GM19239 (cell line): ENCODE results near the gene ACSF3.

Source experiments
- DNase-seq: peaks from one replicate; pipeline ENCODE4 v3.0.0; 2011; ENCODE audit warnings: low spot score; ENCODE audit not compliant: insufficient read length
- FAIRE-seq: peaks from 2 replicates; lab custom pipeline; 2011; peaks lifted over from hg19 to GRCh38; lab: Jason Lieb, UNC

The ACSF3 gene

DNA sequence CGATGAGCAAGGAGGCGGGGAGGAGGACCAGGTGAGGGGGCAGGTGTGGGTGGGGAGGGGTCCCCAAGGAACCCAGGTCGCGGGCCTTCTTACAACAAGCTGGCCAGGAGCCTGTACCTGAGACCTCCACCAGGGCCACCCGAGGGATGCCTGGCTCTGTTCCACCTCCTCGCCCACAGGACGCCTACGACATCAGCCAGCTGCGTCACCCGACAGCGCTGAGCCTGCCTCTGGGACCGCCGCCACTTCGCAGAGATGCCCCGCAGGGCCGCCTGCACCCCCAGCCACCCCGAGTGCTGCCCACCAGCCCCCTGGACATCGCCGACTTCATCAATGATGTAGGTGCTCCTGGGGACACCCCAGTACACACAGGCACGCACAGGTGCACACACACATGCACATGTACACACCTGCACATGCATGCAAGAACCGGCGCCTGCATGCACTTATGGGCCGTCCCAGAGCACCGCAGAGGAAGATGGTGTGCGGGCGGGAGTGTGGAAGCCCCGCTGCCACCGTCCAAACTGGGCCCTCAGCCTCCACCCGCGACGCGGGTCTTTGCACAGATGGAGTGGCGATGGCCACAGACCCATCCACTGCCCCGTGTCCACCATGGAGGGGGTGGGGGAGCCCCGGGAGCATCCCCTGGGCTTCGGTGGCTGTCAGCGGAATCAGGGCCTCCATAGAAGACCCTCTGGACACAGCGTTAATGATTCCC is 100.1 kb downstream of the ACSF3 start:
- FAIRE-seq (no peak), DNase-seq (no peak)

- DNase-seq = no peak
- no peak for FAIRE-seq
Measured at GRCh38 chr16:89194340-89195311, 101.0 kb downstream of the ACSF3 start.

- FAIRE-seq = no peak
Measured at GRCh38 chr16:89195521-89196171, 102.0 kb downstream of the ACSF3 start.

GRCh38 chr16:89197033-89197632 is 103.5 kb downstream of the ACSF3 start:
- no peak for DNase-seq
- FAIRE-seq = no peak

More at GRCh38 chr16:89195521-89196171, 102.0 kb downstream of the ACSF3 start:
- no peak for DNase-seq

DNA sequence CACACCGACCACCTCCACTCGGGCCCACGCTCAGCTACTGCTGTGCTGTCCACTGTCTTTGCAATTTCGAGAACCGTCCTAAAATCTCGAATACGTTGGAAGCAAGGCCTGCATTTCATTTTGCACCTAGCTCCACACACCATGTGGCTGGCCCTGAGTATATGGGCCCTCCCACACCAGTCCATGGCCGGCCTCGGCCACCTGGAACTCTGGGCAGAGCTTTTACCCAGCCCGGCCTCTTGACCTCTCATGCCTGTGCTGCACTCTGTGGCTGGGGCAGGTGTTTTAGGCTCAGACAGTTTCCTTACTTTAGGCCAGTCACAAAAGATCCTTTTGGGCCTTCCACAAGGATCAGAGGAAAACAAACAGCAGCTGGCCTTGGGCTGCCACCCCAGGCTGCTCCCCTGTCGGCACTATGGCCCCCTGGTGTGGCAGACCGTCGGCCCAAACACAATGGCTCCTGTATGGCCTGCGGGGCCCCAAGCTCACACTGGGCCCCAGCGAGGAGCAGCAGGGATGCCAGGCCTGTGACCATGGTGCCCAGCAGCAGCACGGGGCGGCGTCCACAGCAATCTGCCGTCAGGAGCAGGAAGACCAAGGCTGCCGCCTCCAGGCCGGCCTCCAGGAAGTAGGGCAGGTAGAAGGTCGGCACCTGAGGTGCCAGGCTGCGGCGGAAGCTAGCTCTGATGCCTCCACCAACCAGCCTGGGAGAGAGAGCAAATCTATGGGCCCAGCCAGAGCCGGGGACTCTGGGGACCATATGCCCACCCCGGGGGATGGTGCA is 104.2 kb downstream of the ACSF3 start:
- no peak for DNase-seq
- FAIRE-seq = no peak

- DNase-seq = no peak
- no peak for FAIRE-seq
Measured at GRCh38 chr16:89198417-89199240, 105.0 kb downstream of the ACSF3 start.

GRCh38 chr16:89199241-89200123 is 105.8 kb downstream of the ACSF3 start:
- no peak for DNase-seq
- FAIRE-seq = no peak

- DNase-seq (no peak), FAIRE-seq (no peak)
Measured at GRCh38 chr16:89200124-89200849, 106.6 kb downstream of the ACSF3 start, which contains the start of gene SLC22A31. SLC22A31 (minus strand) TSS chr16:89200537; CDS start chr16:89200501, 36 bp downstream.

- FAIRE-seq (no peak), DNase-seq (no peak)
Measured at GRCh38 chr16:89200850-89201411, 107.3 kb downstream of the ACSF3 start.

- peak; percentile 82 for FAIRE-seq
- DNase-seq = peak; percentile 90
Measured at GRCh38 chr16:89201439-89202377, 108.1 kb downstream of the ACSF3 start.

- DNase-seq (no peak), FAIRE-seq (no peak)
Measured at GRCh38 chr16:89202422-89203215, 109.0 kb downstream of the ACSF3 start.
